ENCODE data around the gene ARHGAP31.
"Not testable (repeated sequence)": the region's sequence is repeated elsewhere in the genome, so short reads cannot be mapped to it uniquely, and the experiment has no call there.

ARHGAP31 gene

DNA sequence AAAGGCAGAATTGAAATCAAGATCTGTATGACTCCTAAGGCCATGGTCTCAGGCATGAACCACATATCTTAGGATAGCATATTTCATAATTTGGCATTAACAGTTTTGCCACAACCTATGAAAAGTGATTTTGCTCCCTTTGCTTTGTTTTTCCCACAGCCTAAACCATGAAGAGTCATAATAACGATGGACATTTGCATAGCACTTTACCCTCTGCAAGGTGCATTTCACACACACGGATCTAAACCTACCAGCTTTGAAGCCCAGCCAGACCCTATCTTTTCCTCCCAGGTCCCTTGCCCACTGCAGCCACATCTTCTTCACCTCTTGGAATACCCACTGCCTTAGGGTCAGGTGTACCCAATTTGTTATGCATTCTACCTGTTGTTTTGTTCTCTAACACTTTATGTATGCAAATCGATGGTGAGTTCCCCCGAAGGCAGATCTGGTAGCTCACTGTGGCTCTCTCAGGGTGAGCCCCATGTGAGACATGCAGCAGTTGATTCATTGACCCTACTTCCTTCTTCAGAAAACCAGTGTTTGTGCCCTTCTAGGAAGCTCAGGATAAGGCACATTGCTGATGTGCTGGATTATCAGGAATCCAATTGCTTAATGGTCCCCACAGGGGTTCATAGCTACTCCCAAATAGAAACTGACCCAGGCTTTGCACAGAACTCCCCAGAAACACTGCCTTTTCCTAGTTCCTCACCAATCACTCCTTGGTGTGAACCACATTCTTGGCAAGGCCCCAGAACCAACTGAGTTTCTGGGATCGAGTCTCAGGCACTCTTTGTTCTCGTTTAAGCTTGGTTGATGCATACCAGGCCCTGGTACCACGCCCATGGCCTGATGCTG is 8.7 kb downstream of the ARHGAP31 start:
- TF ChIP-seq, protein P1, sequence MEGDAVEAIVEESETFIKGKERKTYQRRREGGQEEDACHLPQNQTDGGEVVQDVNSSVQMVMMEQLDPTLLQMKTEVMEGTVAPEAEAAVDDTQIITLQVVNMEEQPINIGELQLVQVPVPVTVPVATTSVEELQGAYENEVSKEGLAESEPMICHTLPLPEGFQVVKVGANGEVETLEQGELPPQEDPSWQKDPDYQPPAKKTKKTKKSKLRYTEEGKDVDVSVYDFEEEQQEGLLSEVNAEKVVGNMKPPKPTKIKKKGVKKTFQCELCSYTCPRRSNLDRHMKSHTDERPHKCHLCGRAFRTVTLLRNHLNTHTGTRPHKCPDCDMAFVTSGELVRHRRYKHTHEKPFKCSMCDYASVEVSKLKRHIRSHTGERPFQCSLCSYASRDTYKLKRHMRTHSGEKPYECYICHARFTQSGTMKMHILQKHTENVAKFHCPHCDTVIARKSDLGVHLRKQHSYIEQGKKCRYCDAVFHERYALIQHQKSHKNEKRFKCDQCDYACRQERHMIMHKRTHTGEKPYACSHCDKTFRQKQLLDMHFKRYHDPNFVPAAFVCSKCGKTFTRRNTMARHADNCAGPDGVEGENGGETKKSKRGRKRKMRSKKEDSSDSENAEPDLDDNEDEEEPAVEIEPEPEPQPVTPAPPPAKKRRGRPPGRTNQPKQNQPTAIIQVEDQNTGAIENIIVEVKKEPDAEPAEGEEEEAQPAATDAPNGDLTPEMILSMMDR (IDR thresholded peaks at IDR 0.05; ENCODE audit: insufficient read depth, low read depth, low read length, missing control alignments) = no peak
- no peak overlapping the region for H3K4me3 ChIP-seq (ENCODE audit: low read length)
- no peak for DNase-seq (ENCODE audit: low read depth)

DNA sequence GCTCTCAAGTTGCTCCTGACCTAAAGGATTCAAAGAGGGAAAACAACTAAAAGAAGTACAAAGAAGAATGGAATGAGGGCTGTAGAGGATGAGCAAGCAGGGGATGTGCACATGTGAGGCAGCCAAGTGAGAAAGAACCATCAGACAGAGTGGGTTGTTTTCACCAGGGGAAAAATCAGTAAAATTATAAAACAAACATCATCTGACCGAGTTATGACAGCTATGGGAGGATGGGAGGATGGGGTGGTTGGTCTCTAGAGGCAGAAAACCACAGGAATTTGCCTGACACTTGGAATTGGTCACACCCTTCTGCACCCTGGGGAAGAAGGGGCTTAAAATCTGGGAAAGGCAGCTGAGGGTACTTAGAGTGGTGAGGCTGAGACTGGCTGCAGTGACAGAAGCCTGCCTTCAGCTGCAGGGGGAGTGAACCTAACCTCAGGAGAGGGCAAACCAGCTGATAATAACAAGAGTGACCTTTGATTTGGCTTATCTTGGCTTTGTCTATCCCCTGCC is 10.1 kb downstream of the ARHGAP31 start:
- TF ChIP-seq, protein P1 (IDR thresholded peaks at IDR 0.05; ENCODE audit: insufficient read depth, low read depth, low read length, missing control alignments) = no peak
- no peak overlapping the region for H3K4me3 ChIP-seq (ENCODE audit: low read length)
- no peak for DNase-seq (ENCODE audit: low read depth)

DNA sequence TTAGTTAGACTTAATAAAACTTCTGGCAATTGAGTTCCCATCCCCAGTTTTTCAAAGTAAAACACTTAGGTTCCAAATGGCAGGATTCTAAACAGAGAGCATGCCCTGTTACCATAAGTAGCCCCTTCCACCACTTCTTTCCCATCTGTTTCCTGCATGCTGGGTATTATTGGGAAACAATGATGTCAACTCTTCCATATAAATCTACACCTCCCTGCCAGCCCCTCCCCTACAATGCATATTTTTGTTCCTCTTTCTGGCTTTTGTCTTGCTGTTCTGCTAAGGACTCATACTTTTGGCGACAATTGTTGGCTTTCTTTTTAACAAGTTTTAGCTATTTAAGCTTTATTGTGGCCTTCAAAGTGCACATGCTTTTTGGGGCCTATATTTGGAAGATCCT is 11.1 kb downstream of the ARHGAP31 start:
- no peak overlapping the region for H3K4me3 ChIP-seq (ENCODE audit: low read length)

GRCh38 chr3:119306378-119306777 is 12.2 kb downstream of the ARHGAP31 start:
- not testable (repeated sequence) for H3K4me3 ChIP-seq (ENCODE audit: low read length); DNase-seq (ENCODE audit: low read depth)

More for the DNA sequence above, 11.1 kb downstream of the ARHGAP31 start:
- TF ChIP-seq, protein P1 (IDR thresholded peaks at IDR 0.05; ENCODE audit: insufficient read depth, low read depth, low read length, missing control alignments) = no peak
- DNase-seq (ENCODE audit: low read depth) = no peak

- DNase-seq (ENCODE audit: low read depth) = no peak
- TF ChIP-seq, protein P1 (IDR thresholded peaks at IDR 0.05; ENCODE audit: insufficient read depth, low read depth, low read length, missing control alignments) = no peak
- no peak overlapping the region for H3K4me3 ChIP-seq (ENCODE audit: low read length)
Measured at GRCh38 chr3:119308355-119308754, 14.2 kb downstream of the ARHGAP31 start.

DNA sequence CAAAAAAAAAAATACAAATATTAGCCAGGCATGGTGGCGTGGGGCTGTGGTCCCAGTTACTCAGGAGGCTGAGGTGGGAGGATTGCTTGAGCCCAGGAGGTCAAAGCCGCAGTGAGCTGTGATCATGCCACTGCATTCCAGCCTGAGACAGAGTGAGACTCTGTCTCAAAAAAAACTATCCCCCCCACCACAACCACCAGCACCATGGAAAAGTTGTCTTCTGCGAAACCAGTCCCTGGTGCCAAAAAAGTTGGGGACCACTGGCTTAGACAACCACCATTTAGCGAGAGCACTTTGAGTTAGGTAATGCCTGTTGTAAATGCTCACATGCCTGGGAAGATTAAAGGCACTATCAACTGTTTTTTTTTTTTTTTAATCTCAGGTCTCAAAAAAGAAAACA is 15.4 kb downstream of the ARHGAP31 start:
- no peak overlapping the region for H3K4me3 ChIP-seq (ENCODE audit: low read length)

DNA sequence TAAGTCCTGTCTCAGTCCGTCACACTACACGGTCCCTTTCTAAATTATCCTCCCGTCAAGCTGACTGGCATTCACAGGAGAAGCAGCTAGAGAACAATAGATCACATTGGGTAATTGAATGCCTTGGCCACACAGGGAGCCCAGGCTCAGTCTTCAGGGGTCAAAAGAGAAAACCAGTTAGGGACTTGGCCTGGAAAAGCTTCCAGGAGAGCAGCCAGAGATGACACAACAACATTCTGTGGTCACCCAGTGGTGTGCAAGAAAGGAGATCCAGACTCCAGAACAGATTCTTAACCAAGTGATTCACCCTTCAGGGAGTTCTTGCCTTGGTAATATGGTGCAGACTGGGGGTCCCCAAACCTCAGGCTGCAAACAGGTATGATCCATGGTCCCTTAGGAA is 15.9 kb downstream of the ARHGAP31 start:
- peak; percentile 32 for DNase-seq (ENCODE audit: low read depth)
- TF ChIP-seq, protein P1 (IDR thresholded peaks at IDR 0.05; ENCODE audit: insufficient read depth, low read depth, low read length, missing control alignments) = no peak
- no peak overlapping the region for H3K4me3 ChIP-seq (ENCODE audit: low read length)

More for the DNA sequence above, 15.4 kb downstream of the ARHGAP31 start:
- TF ChIP-seq, protein P1 (IDR thresholded peaks at IDR 0.05; ENCODE audit: insufficient read depth, low read depth, low read length, missing control alignments) = no peak
- no peak for DNase-seq (ENCODE audit: low read depth)

Measured in epithelial cell of esophagus (primary cell).